ENCODE data around the gene STK32C.

GRCh38 chr10:132243141-132243540, 64.6 kb downstream of the STK32C start:
- no peak for TF ChIP-seq CTCF (conservative IDR thresholded peaks at IDR 0.05; ENCODE audit: low read depth, low read length)
- no peak for TF ChIP-seq EZH2 (IDR thresholded peaks at IDR 0.05; ENCODE audit: borderline replicate concordance, low read depth, low read length, poor library complexity, severe bottlenecking)

Data from A673 (cell line).